Measurements from ENCODE around the gene KAT6B.
A peak's percentile ranks its signal among the peaks of the same experiment; 100 is the strongest.
"Not testable (repeated sequence)": the region's sequence is repeated elsewhere in the genome, so short reads cannot be mapped to it uniquely, and the experiment has no call there.

The KAT6B gene

GRCh38 chr10:74919671-74920070 is 93.3 kb downstream of the KAT6B start:
- no peak overlapping the region for H3K4me3 ChIP-seq (ENCODE audit: low read length)
- DNase-seq (ENCODE audit: low read depth) = no peak
- TF ChIP-seq, protein P1, sequence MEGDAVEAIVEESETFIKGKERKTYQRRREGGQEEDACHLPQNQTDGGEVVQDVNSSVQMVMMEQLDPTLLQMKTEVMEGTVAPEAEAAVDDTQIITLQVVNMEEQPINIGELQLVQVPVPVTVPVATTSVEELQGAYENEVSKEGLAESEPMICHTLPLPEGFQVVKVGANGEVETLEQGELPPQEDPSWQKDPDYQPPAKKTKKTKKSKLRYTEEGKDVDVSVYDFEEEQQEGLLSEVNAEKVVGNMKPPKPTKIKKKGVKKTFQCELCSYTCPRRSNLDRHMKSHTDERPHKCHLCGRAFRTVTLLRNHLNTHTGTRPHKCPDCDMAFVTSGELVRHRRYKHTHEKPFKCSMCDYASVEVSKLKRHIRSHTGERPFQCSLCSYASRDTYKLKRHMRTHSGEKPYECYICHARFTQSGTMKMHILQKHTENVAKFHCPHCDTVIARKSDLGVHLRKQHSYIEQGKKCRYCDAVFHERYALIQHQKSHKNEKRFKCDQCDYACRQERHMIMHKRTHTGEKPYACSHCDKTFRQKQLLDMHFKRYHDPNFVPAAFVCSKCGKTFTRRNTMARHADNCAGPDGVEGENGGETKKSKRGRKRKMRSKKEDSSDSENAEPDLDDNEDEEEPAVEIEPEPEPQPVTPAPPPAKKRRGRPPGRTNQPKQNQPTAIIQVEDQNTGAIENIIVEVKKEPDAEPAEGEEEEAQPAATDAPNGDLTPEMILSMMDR (conservative IDR thresholded peaks at IDR 0.05; ENCODE audit: low read length) = no peak

DNA sequence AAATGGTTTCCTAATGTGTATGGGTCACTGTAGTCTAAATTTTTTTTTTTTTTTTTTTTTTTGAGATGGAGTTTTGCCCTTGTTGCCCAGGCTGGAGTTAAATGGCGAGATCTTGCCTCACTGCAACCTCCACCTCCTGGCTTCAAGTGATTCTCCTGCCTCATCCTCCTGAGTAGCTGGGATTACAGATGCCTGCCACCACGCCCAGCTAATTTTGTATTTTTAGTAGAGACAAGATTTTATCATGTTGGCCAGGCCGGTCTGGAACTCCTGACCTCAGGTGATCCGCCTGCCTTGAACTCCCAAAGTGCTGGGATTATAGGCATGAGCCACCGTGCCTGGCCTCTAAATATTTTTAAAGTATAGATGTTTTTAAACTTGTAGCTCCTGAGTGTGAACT is 94.7 kb downstream of the KAT6B start:
- not testable (repeated sequence) for H3K4me3 ChIP-seq (ENCODE audit: low read length); DNase-seq (ENCODE audit: low read depth)

GRCh38 chr10:74921744-74922143 is 95.3 kb downstream of the KAT6B start:
- TF ChIP-seq, protein P1 (conservative IDR thresholded peaks at IDR 0.05; ENCODE audit: low read length) = no peak
- H3K4me3 ChIP-seq (ENCODE audit: low read length) = no peak overlapping the region
- no peak for DNase-seq (ENCODE audit: low read depth)

- DNase-seq (ENCODE audit: low read depth) = no peak
- TF ChIP-seq, protein P1 (conservative IDR thresholded peaks at IDR 0.05; ENCODE audit: low read length) = no peak
- no peak overlapping the region for H3K4me3 ChIP-seq (ENCODE audit: low read length)
Measured at GRCh38 chr10:74922921-74923320, 96.5 kb downstream of the KAT6B start.

- DNase-seq (ENCODE audit: low read depth) = no peak
- TF ChIP-seq, protein P1 (conservative IDR thresholded peaks at IDR 0.05; ENCODE audit: low read length) = no peak
- H3K4me3 ChIP-seq (ENCODE audit: low read length) = no peak overlapping the region
Measured at GRCh38 chr10:74923556-74923955, 97.2 kb downstream of the KAT6B start.

- TF ChIP-seq, protein P1 (conservative IDR thresholded peaks at IDR 0.05; ENCODE audit: low read length) = no peak
- peak; percentile 95 for DNase-seq (ENCODE audit: low read depth)
- H3K4me3 ChIP-seq (ENCODE audit: low read length) = peak overlapping the region; percentile 3; the same call in 1 of the 2 replicates
Measured at GRCh38 chr10:74924251-74924963, 98.0 kb downstream of the KAT6B start.

GRCh38 chr10:74925291-74925690 is 98.9 kb downstream of the KAT6B start:
- TF ChIP-seq, protein P1 (conservative IDR thresholded peaks at IDR 0.05; ENCODE audit: low read length) = no peak
- H3K4me3 ChIP-seq (ENCODE audit: low read length) = no peak overlapping the region
- no peak for DNase-seq (ENCODE audit: low read depth)

All from AG10803 (cell line).